HUES6 (cell line): ENCODE data around the gene GH1.
"Not testable (repeated sequence)": the region's sequence is repeated elsewhere in the genome, so short reads cannot be mapped to it uniquely, and the experiment has no call there.

ENCODE experiments used
- H3K27ac ChIP-seq: 2 replicates; pipeline ENCODE4 v1.7.0; 2013; ENCODE audit warnings: low read depth, mild to moderate bottlenecking, low read length, inconsistent platforms
- H3K27me3 ChIP-seq: 2 replicates; pipeline ENCODE4 v1.6.1; 2013; ENCODE audit warnings: low read length; ENCODE audit not compliant: control insufficient read depth, insufficient read depth
- H3K36me3 ChIP-seq: 2 replicates; pipeline ENCODE4 v1.6.1; 2013; ENCODE audit warnings: low read length; ENCODE audit not compliant: control insufficient read depth, insufficient read depth
- H3K4me1 ChIP-seq: 2 replicates; pipeline ENCODE4 v1.6.1; 2013; ENCODE audit warnings: low read length; ENCODE audit not compliant: control insufficient read depth, insufficient read depth
- H3K4me3 ChIP-seq: 2 replicates; pipeline ENCODE4 v1.5.1; 2013; ENCODE audit warnings: low read depth, low read length
- H3K9ac ChIP-seq: one replicate; pipeline ENCODE4 v1.6.1; 2013; ENCODE audit warnings: mild to moderate bottlenecking, low read length
- H3K9me3 ChIP-seq: 2 replicates; pipeline ENCODE4 v1.6.1; 2013; ENCODE audit warnings: low read depth, low read length; ENCODE audit not compliant: control insufficient read depth, insufficient read depth

GH1 gene

DNA sequence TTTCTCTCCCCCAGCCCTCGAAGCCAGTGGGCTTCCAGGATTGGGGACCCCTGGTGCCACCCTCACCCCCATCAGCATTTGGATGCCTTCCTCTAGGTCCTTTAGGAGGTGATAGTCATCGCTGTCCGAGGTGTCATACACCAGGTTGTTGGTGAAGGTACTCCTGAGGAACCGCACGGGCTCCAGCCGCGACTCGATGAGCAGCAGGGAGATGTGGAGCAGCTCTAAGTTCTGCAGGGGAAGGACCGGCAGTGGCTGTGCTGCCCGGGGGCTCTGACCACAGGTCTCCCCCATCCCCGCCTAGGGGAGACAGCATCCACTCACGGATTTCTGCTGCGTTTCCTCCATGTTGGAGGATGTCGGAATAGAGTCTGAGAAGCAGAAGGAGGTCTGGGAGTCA is 8.5 kb downstream of the GH1 start:
- no peaks in the 10 kb centered on the region for H3K36me3 ChIP-seq
- no peak overlapping the region for H3K9ac ChIP-seq
- H3K9me3 ChIP-seq, result no peaks in the 10 kb centered on the region
- H3K27ac ChIP-seq, result no peak overlapping the region
- no peak overlapping the region for H3K4me3 ChIP-seq
- peaks cover 2% of the 10 kb centered on the region for H3K27me3 ChIP-seq
- H3K4me1 ChIP-seq, result peaks cover 3% of the 10 kb centered on the region; the same call in 1 of the 2 replicates

- H3K9me3 ChIP-seq, H3K9ac ChIP-seq, H3K4me1 ChIP-seq, H3K27ac ChIP-seq, H3K27me3 ChIP-seq, H3K4me3 ChIP-seq, H3K36me3 ChIP-seq: not testable (repeated sequence)
These were observed 9.1 kb downstream of the GH1 start for GRCh38 chr17:63909586-63909985.

GRCh38 chr17:63907161-63907778 is 11.4 kb downstream of the GH1 start:
- not testable (repeated sequence) for H3K27ac ChIP-seq, H3K4me1 ChIP-seq, H3K27me3 ChIP-seq, H3K9ac ChIP-seq, H3K4me3 ChIP-seq, H3K9me3 ChIP-seq, H3K36me3 ChIP-seq

DNA sequence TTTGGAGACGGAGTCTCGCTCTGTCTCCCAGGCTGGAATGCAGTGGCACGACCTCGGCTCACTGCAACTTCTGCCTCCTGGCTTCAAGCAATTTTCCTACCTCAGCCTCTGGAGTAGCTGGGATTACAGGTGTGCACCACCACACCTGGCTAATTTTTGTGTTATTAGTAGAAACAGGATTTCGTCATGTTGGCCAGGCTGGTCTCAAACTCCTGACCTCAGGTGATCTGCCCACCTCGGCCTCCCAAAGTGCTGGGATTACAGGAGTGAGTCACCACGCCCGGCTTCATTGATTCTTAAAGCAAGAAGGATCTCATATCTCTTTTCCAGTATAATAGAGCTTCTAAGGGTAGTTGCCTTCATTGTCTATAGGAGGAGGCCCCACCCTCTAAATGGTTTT is 13.8 kb downstream of the GH1 start:
- H3K9me3 ChIP-seq, H3K4me3 ChIP-seq, H3K27ac ChIP-seq, H3K9ac ChIP-seq, H3K4me1 ChIP-seq, H3K36me3 ChIP-seq, H3K27me3 ChIP-seq: not testable (repeated sequence)

- not testable (repeated sequence) for H3K27ac ChIP-seq, H3K36me3 ChIP-seq, H3K4me3 ChIP-seq, H3K9ac ChIP-seq, H3K27me3 ChIP-seq, H3K4me1 ChIP-seq, H3K9me3 ChIP-seq
These were observed 14.8 kb downstream of the GH1 start for GRCh38 chr17:63903787-63904201.

DNA sequence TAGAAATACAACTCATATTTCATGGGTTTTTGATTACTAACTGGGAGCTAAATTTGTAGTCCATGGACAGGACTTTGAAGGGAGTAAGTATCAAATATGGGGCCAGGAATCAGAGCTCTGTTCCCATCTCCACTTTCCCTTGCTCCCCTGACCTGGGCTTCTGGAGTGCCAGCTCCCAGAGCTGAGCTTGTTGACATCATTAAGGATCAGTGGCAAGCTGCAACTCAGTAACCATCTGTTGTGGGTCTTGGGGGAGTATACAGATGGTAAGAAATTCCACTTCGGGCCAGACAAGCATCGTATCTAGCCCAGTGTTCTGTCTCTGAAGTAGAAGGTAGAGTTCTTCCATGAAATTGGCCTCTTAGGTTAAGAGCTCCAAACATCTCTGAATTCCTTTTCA is 16.7 kb downstream of the GH1 start:
- not testable (repeated sequence) for H3K4me3 ChIP-seq, H3K4me1 ChIP-seq, H3K36me3 ChIP-seq, H3K9ac ChIP-seq, H3K27ac ChIP-seq, H3K9me3 ChIP-seq, H3K27me3 ChIP-seq

GRCh38 chr17:63898899-63899798 is 19.5 kb downstream of the GH1 start:
- not testable (repeated sequence) for H3K4me1 ChIP-seq, H3K36me3 ChIP-seq, H3K27ac ChIP-seq, H3K9ac ChIP-seq, H3K9me3 ChIP-seq, H3K4me3 ChIP-seq, H3K27me3 ChIP-seq

GRCh38 chr17:63896524-63897354 is 21.9 kb downstream of the GH1 start, which contains the start of gene CSH1:
Gene CSH1 (minus strand): TSS chr17:63896574. CDS start chr17:63896511, 63 bp downstream.
- not testable (repeated sequence) for H3K36me3 ChIP-seq, H3K9ac ChIP-seq, H3K27ac ChIP-seq, H3K9me3 ChIP-seq, H3K27me3 ChIP-seq, H3K4me1 ChIP-seq, H3K4me3 ChIP-seq

DNA sequence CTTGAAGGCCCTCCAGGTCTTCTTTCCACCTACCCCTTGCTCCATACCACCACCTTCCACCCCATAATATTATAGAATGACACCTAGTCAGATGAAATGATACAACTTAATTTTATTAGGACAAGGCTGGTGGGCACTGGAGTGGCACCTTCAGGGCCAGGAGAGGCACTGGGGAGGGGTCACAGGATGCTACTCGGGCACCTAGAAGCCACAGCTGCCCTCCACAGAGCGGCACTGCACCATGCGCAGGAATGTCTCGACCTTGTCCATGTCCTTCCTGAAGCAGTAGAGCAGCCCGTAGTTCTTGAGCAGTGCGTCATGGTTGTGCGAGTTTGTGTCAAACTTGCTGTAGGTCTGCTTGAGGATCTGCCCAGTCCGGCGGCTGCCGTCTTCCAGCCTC is 23.8 kb downstream of the GH1 start:
- not testable (repeated sequence) for H3K36me3 ChIP-seq, H3K9me3 ChIP-seq, H3K27ac ChIP-seq, H3K9ac ChIP-seq, H3K27me3 ChIP-seq, H3K4me3 ChIP-seq, H3K4me1 ChIP-seq

DNA sequence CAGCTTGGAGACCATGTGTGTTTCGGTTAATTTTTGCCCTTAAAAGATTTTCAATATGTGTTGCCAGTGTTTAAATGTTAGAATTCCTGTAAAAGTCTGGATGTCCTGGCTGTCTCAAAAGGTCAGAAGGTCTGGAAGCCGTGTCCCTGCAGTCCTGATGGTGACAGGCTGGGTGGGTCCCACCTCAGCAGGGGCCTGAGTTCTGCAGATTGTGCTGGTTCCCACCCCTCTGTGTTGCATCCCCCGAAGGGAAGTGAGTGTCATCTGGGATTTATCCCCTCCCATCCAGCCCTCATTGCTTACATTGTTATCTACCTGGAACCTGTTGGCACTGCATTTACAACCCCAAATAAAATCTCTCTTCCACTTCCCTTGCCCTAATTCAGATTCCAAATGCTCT is 24.6 kb downstream of the GH1 start:
- H3K27ac ChIP-seq, H3K9me3 ChIP-seq, H3K36me3 ChIP-seq, H3K4me1 ChIP-seq, H3K27me3 ChIP-seq, H3K9ac ChIP-seq, H3K4me3 ChIP-seq: not testable (repeated sequence)
